Trophoblast cell (in vitro differentiated cells and primary cell): ENCODE measurements around the gene SHOC1. TPM values are rescaled to one million over a fixed set of nuclear protein-coding genes. Genes with fewer than 3 reads are reported as not detected.

Experiments used
- DNase-seq, 2 donors: peaks; one replicate each; pipeline ENCODE4 v3.0.0-alpha.2; 2016
- H2AFZ ChIP-seq: 2 replicates; pipeline ENCODE4 v1.6.1; 2013; ENCODE audit warnings: low read length, moderate library complexity, mild to moderate bottlenecking; ENCODE audit not compliant: insufficient read depth, poor library complexity
- H2AK5ac ChIP-seq: 2 replicates; pipeline ENCODE4 v1.6.1; 2013; ENCODE audit warnings: mild to moderate bottlenecking, low read length
- H2BK120ac ChIP-seq: 2 replicates; pipeline ENCODE4 v1.6.1; 2013; ENCODE audit warnings: low read length, mild to moderate bottlenecking, moderate library complexity; ENCODE audit not compliant: insufficient read depth, poor library complexity
- H2BK12ac ChIP-seq: 2 replicates; pipeline ENCODE4 v1.6.1; 2013; ENCODE audit warnings: mild to moderate bottlenecking, low read length, moderate library complexity
- H2BK5ac ChIP-seq: 2 replicates; pipeline ENCODE4 v1.6.1; 2013; ENCODE audit warnings: low read length, low read depth, moderate library complexity, mild to moderate bottlenecking; ENCODE audit not compliant: poor library complexity
- H3K14ac ChIP-seq: 2 replicates; pipeline ENCODE4 v1.6.1; 2013; ENCODE audit warnings: mild to moderate bottlenecking, low read length
- H3K18ac ChIP-seq: 2 replicates; pipeline ENCODE4 v1.6.1; 2013; ENCODE audit warnings: mild to moderate bottlenecking, low read length
- H3K23ac ChIP-seq: 2 replicates; pipeline ENCODE4 v1.6.1; 2013; ENCODE audit warnings: low read length
- H3K27ac ChIP-seq: 2 replicates; pipeline ENCODE4 v1.5.1; 2013; ENCODE audit warnings: low read depth, mild to moderate bottlenecking, inconsistent platforms, low read length, moderate library complexity
- H3K27me3 ChIP-seq: 2 replicates; pipeline ENCODE4 v1.6.1; 2013; ENCODE audit warnings: inconsistent platforms, mild to moderate bottlenecking, low read length, moderate library complexity; ENCODE audit not compliant: insufficient read depth
- H3K36me3 ChIP-seq, 2 experiments: 1 replicate in 1 of 2; 2 replicates in 1 of 2; pipeline ENCODE4 v1.6.1; 2013; ENCODE audit warnings: low read length in 2 of 2, mild to moderate bottlenecking in 2 of 2, moderate library complexity in 1 of 2; ENCODE audit not compliant: insufficient read depth in 2 of 2, control insufficient read depth in 1 of 2
- H3K4ac ChIP-seq: 2 replicates; pipeline ENCODE4 v1.6.1; 2013; ENCODE audit warnings: low read depth, mild to moderate bottlenecking, low read length, moderate library complexity
- H3K4me1 ChIP-seq, 2 experiments: 1 replicate in 1 of 2; 2 replicates in 1 of 2; pipeline ENCODE4 v1.6.1; 2013; ENCODE audit warnings: low read length in 2 of 2, mild to moderate bottlenecking in 2 of 2, moderate library complexity in 1 of 2; ENCODE audit not compliant: insufficient read depth in 2 of 2, control insufficient read depth in 1 of 2
- H3K4me2 ChIP-seq: 2 replicates; pipeline ENCODE4 v1.6.1; 2013; ENCODE audit warnings: inconsistent platforms, mild to moderate bottlenecking, low read length, moderate library complexity
- H3K4me3 ChIP-seq: 2 replicates; pipeline ENCODE4 v1.5.1; 2013; ENCODE audit warnings: mild to moderate bottlenecking, low read depth, low read length, inconsistent platforms
- H3K79me1 ChIP-seq: one replicate; pipeline ENCODE4 v1.6.1; 2013; ENCODE audit warnings: low read length
- H3K79me2 ChIP-seq: 2 replicates; pipeline ENCODE4 v1.6.1; 2013; ENCODE audit warnings: low read length, mild to moderate bottlenecking; ENCODE audit not compliant: control insufficient read depth, insufficient read depth, poor library complexity
- H3K9ac ChIP-seq: 2 replicates; pipeline ENCODE4 v1.6.1; 2013; ENCODE audit warnings: mild to moderate bottlenecking, low read length
- H3K9me3 ChIP-seq: 2 replicates; pipeline ENCODE4 v1.6.1; 2013; ENCODE audit warnings: low read depth, mild to moderate bottlenecking, control low read depth, inconsistent platforms, low read length; ENCODE audit not compliant: insufficient read depth
- H4K12ac ChIP-seq: 2 replicates; pipeline ENCODE4 v1.6.1; 2013; ENCODE audit warnings: low read depth, mild to moderate bottlenecking, low read length, moderate library complexity
- H4K8ac ChIP-seq: 2 replicates; pipeline ENCODE4 v1.6.1; 2013; ENCODE audit warnings: low read depth, mild to moderate bottlenecking, low read length, moderate library complexity
- H4K91ac ChIP-seq: one replicate; pipeline ENCODE4 v1.6.1; 2013; ENCODE audit warnings: low read depth, mild to moderate bottlenecking, low read length, moderate library complexity
- WGBS: extraction: QIAGEN DNeasy Blood & Tissue Kit; methylation state at CpG from one replicate; pipeline ENCODE4 v1.1.7; 2013; ENCODE audit warnings: missing lambda C conversion rate; ENCODE audit not compliant: insufficient read length, insufficient coverage; ENCODE audit errors: extremely low coverage; 5-methylcytosine and 5-hydroxymethylcytosine counted together
- polyA plus RNA-seq: library from polyadenylated mRNA; stranded (reverse); fragments of 200-250 nt; gene quantifications from 2 replicates; pipeline ENCODE4 v1.2.3, GENCODE V29; 2013

Gene SHOC1
- polyA plus RNA-seq, result not detected in 2 replicates

GRCh38 chr9:111794835-111795556, at the start of gene SHOC1:
Gene SHOC1 (minus strand): TSS chr9:111794937. CDS start chr9:111791418, 3,519 bp downstream.
- Histone ChIP-seq H3K4me3 (no peak within 1 kb of the TSS), H2BK5ac (no peak within 1 kb of the TSS), H2AFZ (no peak within 1 kb of the TSS), H3K27me3 (no peaks in the 10 kb centered on the region), H3K79me1 (no peaks in the 10 kb centered on the region), H3K18ac (no peak within 1 kb of the TSS), H3K23ac (no peak within 1 kb of the TSS), H2BK120ac (no peak within 1 kb of the TSS), H3K27ac (no peak within 1 kb of the TSS), H2BK12ac (no peak within 1 kb of the TSS), H3K9ac (no peak within 1 kb of the TSS), H3K9me3 (peaks cover 6% of the 10 kb centered on the region), H4K8ac (no peak within 1 kb of the TSS), H3K4me1 (no peaks in the 10 kb centered on the region), H3K36me3 (no peaks in the 10 kb centered on the region), H2AK5ac (no peak within 1 kb of the TSS), H4K12ac (no peak within 1 kb of the TSS), H3K79me2 (no peaks in the 10 kb centered on the region), H3K14ac (no peak within 1 kb of the TSS), H3K4me2 (no peak within 1 kb of the TSS), H3K4ac (no peak within 1 kb of the TSS), H4K91ac (no peak within 1 kb of the TSS)
- peak; percentile 54 to 69 for DNase-seq
- no CpG with 5 or more reads among the region's 29 CpGs for WGBS

GRCh38 chr9:111843971-111844370, 49.2 kb upstream of the SHOC1 start:
- Histone ChIP-seq H2BK12ac (no peak overlapping the region), H3K4me1 (peaks cover 0 to 2% of the 10 kb centered on the region in 2 experiments), H3K27me3 (no peaks in the 10 kb centered on the region), H3K79me1 (no peaks in the 10 kb centered on the region), H3K18ac (no peak overlapping the region), H3K9me3 (no peaks in the 10 kb centered on the region), H3K4me2 (no peak overlapping the region), H4K91ac (no peak overlapping the region), H3K27ac (no peak overlapping the region), H3K79me2 (no peaks in the 10 kb centered on the region), H2BK5ac (no peak overlapping the region), H3K4ac (no peak overlapping the region), H2AK5ac (no peak overlapping the region), H4K12ac (no peak overlapping the region), H3K14ac (no peak overlapping the region), H3K9ac (no peak overlapping the region), H2BK120ac (no peak overlapping the region), H3K36me3 (no peaks in the 10 kb centered on the region), H4K8ac (no peak overlapping the region), H2AFZ (no peak overlapping the region), H3K23ac (no peak overlapping the region), H3K4me3 (no peak overlapping the region)
- no peak for DNase-seq
- no CpG with 5 or more reads among the region's 3 CpGs for WGBS

GRCh38 chr9:111842313-111842712, 47.6 kb upstream of the SHOC1 start:
- H3K4me3 ChIP-seq, result no peak overlapping the region
- WGBS, result no CpG with 5 or more reads among the region's 1 CpG
- H2AFZ ChIP-seq, result no peak overlapping the region
- no peak overlapping the region for H2BK5ac ChIP-seq
- no peak overlapping the region for H3K23ac ChIP-seq
- no peak overlapping the region for H2AK5ac ChIP-seq
- H4K8ac ChIP-seq, result no peak overlapping the region
- no peak overlapping the region for H3K18ac ChIP-seq
- H3K27me3 ChIP-seq, result no peaks in the 10 kb centered on the region
- no peak overlapping the region for H3K4me2 ChIP-seq
- H3K9me3 ChIP-seq, result no peaks in the 10 kb centered on the region
- H3K4ac ChIP-seq, result no peak overlapping the region
- no peaks in the 10 kb centered on the region for H3K79me2 ChIP-seq
- no peaks in the 10 kb centered on the region for H3K36me3 ChIP-seq
- no peak overlapping the region for H4K12ac ChIP-seq
- no peak for DNase-seq
- no peak overlapping the region for H2BK120ac ChIP-seq
- H3K9ac ChIP-seq, result no peak overlapping the region
- no peak overlapping the region for H4K91ac ChIP-seq
- no peak overlapping the region for H3K14ac ChIP-seq
- H3K27ac ChIP-seq, result no peak overlapping the region
- H2BK12ac ChIP-seq, result no peak overlapping the region
- no peaks in the 10 kb centered on the region for H3K79me1 ChIP-seq
- peaks cover 0 to 2% of the 10 kb centered on the region in 2 experiments for H3K4me1 ChIP-seq

GRCh38 chr9:111840442-111840841, 45.7 kb upstream of the SHOC1 start:
- Histone ChIP-seq H4K12ac (no peak overlapping the region), H3K79me1 (no peaks in the 10 kb centered on the region), H3K9ac (no peak overlapping the region), H3K18ac (no peak overlapping the region), H3K4me1 (peaks cover 0 to 2% of the 10 kb centered on the region in 2 experiments), H3K14ac (no peak overlapping the region), H3K23ac (no peak overlapping the region), H2AK5ac (no peak overlapping the region), H3K4me2 (no peak overlapping the region), H3K36me3 (no peaks in the 10 kb centered on the region), H2BK5ac (no peak overlapping the region), H3K4ac (no peak overlapping the region), H4K91ac (no peak overlapping the region), H3K27ac (no peak overlapping the region), H3K27me3 (no peaks in the 10 kb centered on the region), H2BK12ac (no peak overlapping the region), H2AFZ (no peak overlapping the region), H4K8ac (no peak overlapping the region), H3K4me3 (no peak overlapping the region), H3K9me3 (no peaks in the 10 kb centered on the region), H3K79me2 (no peaks in the 10 kb centered on the region), H2BK120ac (no peak overlapping the region)
- no peak for DNase-seq
- no CpG with 5 or more reads among the region's 1 CpG for WGBS
